Glutamatergic neuron (in vitro differentiated cells): Measurements from ENCODE around the gene CENPK. TPM values are rescaled to one million over a fixed set of nuclear protein-coding genes. Genes with fewer than 3 reads are reported as not detected.

Source experiments
- DNase-seq: peaks from one replicate; pipeline ENCODE4 v3.0.0; 2022
- H3K27ac Mint-ChIP-seq: one replicate; pipeline ENCODE4 v1.8.0; 2020; ENCODE audit warnings: mild to moderate bottlenecking, mixed read lengths, inconsistent platforms; ENCODE audit not compliant: unreplicated experiment
- H3K27me3 Mint-ChIP-seq: one replicate; pipeline ENCODE4 v1.8.0; 2020; ENCODE audit warnings: mild to moderate bottlenecking, moderate library complexity, mixed read lengths, inconsistent platforms; ENCODE audit not compliant: unreplicated experiment
- H3K36me3 Mint-ChIP-seq: one replicate; pipeline ENCODE4 v1.8.0; 2020; ENCODE audit warnings: mild to moderate bottlenecking, mixed read lengths, inconsistent platforms; ENCODE audit not compliant: unreplicated experiment
- H3K4me1 Mint-ChIP-seq: one replicate; pipeline ENCODE4 v1.8.0; 2020; ENCODE audit warnings: mild to moderate bottlenecking, low read depth, mixed read lengths, inconsistent platforms; ENCODE audit not compliant: unreplicated experiment
- H3K4me3 Mint-ChIP-seq: one replicate; pipeline ENCODE4 v1.8.0; 2020; ENCODE audit warnings: mild to moderate bottlenecking, mixed read lengths, inconsistent platforms; ENCODE audit not compliant: unreplicated experiment
- H3K9me3 Mint-ChIP-seq: one replicate; pipeline ENCODE4 v1.8.0; 2020; ENCODE audit warnings: mild to moderate bottlenecking, moderate library complexity, mixed read lengths, inconsistent platforms; ENCODE audit not compliant: unreplicated experiment
- total RNA-seq: library from RNA; stranded (reverse); fragmentation: NEBNext Ultra II Directional; extraction: Animal tissue kit (Norgen Biotek cat#: 25700); gene quantifications from one replicate; pipeline ENCODE4 v1.2.1, GENCODE V29; 2021; ENCODE audit not compliant: unreplicated experiment
- TF ChIP-seq, protein P1 (sequence below): fragments of 200-600 bp; sonication (generic); IDR thresholded peaks from one replicate; pipeline ENCODE4 v1.5.0; 2021; ENCODE audit not compliant: partially characterized antibody, unreplicated experiment

CENPK gene
- total RNA-seq, 1 donor from 2014 or later, result 11.9 TPM

GRCh38 chr5:65481635-65482295 is 81.2 kb downstream of the CENPK start, which contains the start of gene ADAMTS6:
Gene ADAMTS6, minus strand, starts transcription at chr5:65481920. Its CDS starts 8,247 bp downstream, at chr5:65473673.
- Mint-ChIP-seq H3K27ac (peak within 1 kb of the TSS; percentile 3), H3K4me1 (peaks cover 16% of the 10 kb centered on the region), H3K4me3 (peak within 1 kb of the TSS; percentile 91), H3K9me3 (no peaks in the 10 kb centered on the region), H3K27me3 (peaks cover 1% of the 10 kb centered on the region), H3K36me3 (no peaks in the 10 kb centered on the region)
- peak; percentile 50 for DNase-seq
- TF ChIP-seq, protein P1, sequence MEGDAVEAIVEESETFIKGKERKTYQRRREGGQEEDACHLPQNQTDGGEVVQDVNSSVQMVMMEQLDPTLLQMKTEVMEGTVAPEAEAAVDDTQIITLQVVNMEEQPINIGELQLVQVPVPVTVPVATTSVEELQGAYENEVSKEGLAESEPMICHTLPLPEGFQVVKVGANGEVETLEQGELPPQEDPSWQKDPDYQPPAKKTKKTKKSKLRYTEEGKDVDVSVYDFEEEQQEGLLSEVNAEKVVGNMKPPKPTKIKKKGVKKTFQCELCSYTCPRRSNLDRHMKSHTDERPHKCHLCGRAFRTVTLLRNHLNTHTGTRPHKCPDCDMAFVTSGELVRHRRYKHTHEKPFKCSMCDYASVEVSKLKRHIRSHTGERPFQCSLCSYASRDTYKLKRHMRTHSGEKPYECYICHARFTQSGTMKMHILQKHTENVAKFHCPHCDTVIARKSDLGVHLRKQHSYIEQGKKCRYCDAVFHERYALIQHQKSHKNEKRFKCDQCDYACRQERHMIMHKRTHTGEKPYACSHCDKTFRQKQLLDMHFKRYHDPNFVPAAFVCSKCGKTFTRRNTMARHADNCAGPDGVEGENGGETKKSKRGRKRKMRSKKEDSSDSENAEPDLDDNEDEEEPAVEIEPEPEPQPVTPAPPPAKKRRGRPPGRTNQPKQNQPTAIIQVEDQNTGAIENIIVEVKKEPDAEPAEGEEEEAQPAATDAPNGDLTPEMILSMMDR, result no peak

- Mint-ChIP-seq H3K4me1 (peaks cover 16% of the 10 kb centered on the region), H3K27me3 (peaks cover 1% of the 10 kb centered on the region), H3K36me3 (no peaks in the 10 kb centered on the region), H3K27ac (peak overlapping the region; percentile 3), H3K4me3 (peak overlapping the region; percentile 91), H3K9me3 (no peaks in the 10 kb centered on the region)
- TF ChIP-seq, protein P1, result no peak
- DNase-seq, result no peak
Observed at GRCh38 chr5:65481171-65481581, 81.8 kb downstream of the CENPK start.

DNA sequence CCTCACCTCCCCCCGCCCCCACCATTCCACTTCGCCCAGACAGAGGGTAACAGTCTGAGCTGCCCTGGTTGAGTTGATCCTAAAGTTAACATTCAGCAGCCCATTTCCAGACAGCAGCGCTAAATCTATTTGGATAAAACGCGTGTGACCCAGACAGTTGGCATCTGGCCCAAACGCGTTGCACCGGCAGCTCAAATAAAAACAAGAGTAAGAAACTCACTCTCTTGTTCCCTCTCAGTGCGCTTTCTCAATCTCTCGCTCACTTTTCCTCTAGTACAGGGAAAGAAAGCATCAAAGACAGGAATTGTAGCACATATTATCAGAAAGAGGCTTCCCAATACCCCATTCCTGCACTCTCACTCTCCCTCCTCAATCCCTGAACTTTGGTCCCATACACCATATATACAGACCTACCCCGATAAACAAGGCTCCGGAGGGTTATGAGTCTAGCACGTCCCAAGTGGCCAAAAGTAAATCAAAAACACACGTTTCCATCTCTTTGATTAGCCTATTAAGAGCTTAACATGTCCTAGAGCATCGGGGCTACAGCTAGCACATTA is 82.6 kb downstream of the CENPK start:
- no peak overlapping the region for H3K4me3 Mint-ChIP-seq
- TF ChIP-seq, protein P1, result no peak
- peaks cover 1% of the 10 kb centered on the region for H3K27me3 Mint-ChIP-seq
- H3K9me3 Mint-ChIP-seq, result no peaks in the 10 kb centered on the region
- no peak overlapping the region for H3K27ac Mint-ChIP-seq
- peaks cover 16% of the 10 kb centered on the region for H3K4me1 Mint-ChIP-seq
- no peaks in the 10 kb centered on the region for H3K36me3 Mint-ChIP-seq
- peak; percentile 19 for DNase-seq

DNA sequence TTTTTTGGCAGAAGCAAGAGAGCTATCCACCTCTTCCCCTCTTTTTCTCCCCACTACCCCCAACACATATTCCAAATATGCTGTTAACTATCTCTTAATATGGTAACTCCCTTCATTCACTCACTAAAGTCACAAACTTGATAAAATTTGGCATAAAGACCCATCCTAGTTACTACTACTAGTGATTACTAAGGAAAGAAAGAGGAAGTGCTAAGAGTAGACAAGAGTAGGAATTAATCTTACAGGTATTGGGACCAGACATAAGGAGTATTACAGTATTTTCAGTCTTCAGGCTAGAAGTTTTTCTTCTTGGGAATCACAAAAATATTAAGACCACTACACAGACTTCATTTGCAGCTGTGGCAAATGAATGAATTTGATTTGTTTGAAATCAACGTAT is 83.4 kb downstream of the CENPK start:
- TF ChIP-seq, protein P1, result no peak
- H3K9me3 Mint-ChIP-seq, result no peaks in the 10 kb centered on the region
- no peaks in the 10 kb centered on the region for H3K36me3 Mint-ChIP-seq
- peaks cover 1% of the 10 kb centered on the region for H3K27me3 Mint-ChIP-seq
- no peak overlapping the region for H3K27ac Mint-ChIP-seq
- H3K4me1 Mint-ChIP-seq, result peaks cover 16% of the 10 kb centered on the region
- H3K4me3 Mint-ChIP-seq, result no peak overlapping the region
- no peak for DNase-seq

DNA sequence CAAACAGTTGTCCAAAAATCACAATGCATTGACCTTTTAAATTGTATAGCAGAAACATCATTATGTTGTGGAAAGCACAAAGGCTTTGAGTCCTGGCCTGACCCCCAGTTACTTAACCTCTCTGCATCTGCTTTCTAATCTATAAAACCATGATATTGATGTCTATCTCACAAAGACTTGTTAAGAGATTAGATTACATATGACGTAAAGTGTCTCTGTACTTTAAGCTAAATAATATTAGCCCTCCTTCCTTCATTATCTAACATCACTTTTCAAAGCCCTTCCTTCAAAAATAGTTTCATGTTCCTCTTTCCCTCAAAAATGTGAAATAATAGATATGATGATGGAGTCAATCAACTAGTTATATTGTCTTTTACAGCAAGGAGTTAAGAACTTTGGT is 84.6 kb downstream of the CENPK start:
- Mint-ChIP-seq H3K27me3 (peaks cover 1% of the 10 kb centered on the region), H3K4me1 (peaks cover 14% of the 10 kb centered on the region), H3K27ac (no peak overlapping the region), H3K9me3 (no peaks in the 10 kb centered on the region), H3K36me3 (no peaks in the 10 kb centered on the region), H3K4me3 (no peak overlapping the region)
- DNase-seq, result no peak
- TF ChIP-seq, protein P1, result no peak
